ENCODE measurements around the gene AFF1. TPM values are rescaled to one million over a fixed set of nuclear protein-coding genes. Genes with fewer than 3 reads are reported as not detected.

The AFF1 gene
- total and polyA plus RNA-seq, 2 of the 4 experiments (the other 2 are of a cell fraction) = 7.0 to 9.6 TPM

GRCh38 chr4:87185146-87185870, 250.5 kb downstream of the AFF1 start:
- H2BK20ac ChIP-seq (ENCODE audit: low read depth, low read length) = no peak overlapping the region
- no peak overlapping the region for H3K56ac ChIP-seq (ENCODE audit: extremely low read depth, insufficient read depth, low read length)
- no peak overlapping the region for H2BK120ac ChIP-seq (ENCODE audit: low read depth, low read length)
- peak; percentile 38; the same call in 1 of the 2 replicates for TF ChIP-seq CEBPB (IDR thresholded peaks at IDR 0.05; ENCODE audit: low read depth, low read length)
- TF ChIP-seq SMC3 (IDR thresholded peaks at IDR 0.05; ENCODE audit: low read depth, low read length) = no peak
- H3K18ac ChIP-seq (ENCODE audit: low read depth, low read length) = no peak overlapping the region
- H4K5ac ChIP-seq (ENCODE audit: low read depth, low read length) = no peak overlapping the region
- H3K27me3 ChIP-seq (ENCODE audit: control insufficient read depth, insufficient read depth, low read length) = no peaks in the 10 kb centered on the region
- H3K27ac ChIP-seq (ENCODE audit: insufficient read depth, low read length) = no peak overlapping the region
- H2AK9ac ChIP-seq (replicated peaks; ENCODE audit: low read depth, low read length, poor library complexity) = no peak overlapping the region
- H3K4me1 ChIP-seq (ENCODE audit: control insufficient read depth, insufficient read depth, low read length) = peaks cover 3% of the 10 kb centered on the region; the same call in 1 of the 2 replicates
- CTCF ChIA-PET = no interaction called here
- H4K91ac ChIP-seq (ENCODE audit: insufficient read depth, low read depth, low read length) = no peak overlapping the region
- in situ Hi-C loops (cut with MboI; ENCODE audit: low sequenced_read_pairs) = no loop called here
- no peak overlapping the region for H3K23ac ChIP-seq (ENCODE audit: low read depth, low read length)
- 100% methylated on average over 1 of the region's 5 CpGs; no CpG with 5 or more reads in 1 of the 2 experiments for WGBS, 2 experiments (ENCODE audit: extremely low coverage in 2 of 2, insufficient read length in 1 of 2)
- H4K8ac ChIP-seq (ENCODE audit: low read depth in 2 of 2, low read length in 2 of 2) = no peak overlapping the region
- H3K79me1 ChIP-seq (ENCODE audit: low read depth in 1 of 2, low read length in 2 of 2) = peaks cover 0 to 11% of the 10 kb centered on the region in 2 experiments; a peak in 3 of 4 replicates
- intact Hi-C loops (cut with micrococcal nuclease) = no loop called here
- H2AK5ac ChIP-seq (ENCODE audit: low read depth, low read length) = no peak overlapping the region
- no peaks in the 10 kb centered on the region for H4K20me1 ChIP-seq (ENCODE audit: insufficient read depth, low read length)
- dilution Hi-C loops (cut with HindIII; ENCODE audit: low sequenced_read_pairs, unreplicated experiment) = no loop called here
- no peak overlapping the region for H2BK5ac ChIP-seq (ENCODE audit: low read depth, low read length, poor library complexity, severe bottlenecking)
- POLR2A ChIA-PET (ENCODE audit: unreplicated experiment) = no interaction called here
- H3K9me1 ChIP-seq (ENCODE audit: insufficient read depth, low read length) = peaks cover 6% of the 10 kb centered on the region; the same call in 1 of the 2 replicates
- H3K4me2 ChIP-seq (ENCODE audit: low read depth, low read length) = no peak overlapping the region
- DNase-seq (no peak), ATAC-seq (ENCODE audit: low read depth) (no peak)
- no peak overlapping the region for H2AFZ ChIP-seq (replicated peaks; ENCODE audit: low read length, poor library complexity)
- H3K14ac ChIP-seq (replicated peaks; ENCODE audit: low read depth, low read length) = no peak overlapping the region
- no peak overlapping the region for H3K9ac ChIP-seq (ENCODE audit: low read depth, low read length)
- no peak overlapping the region for H3K4ac ChIP-seq (ENCODE audit: low read depth, low read length)
- BruUV-seq (replicated peaks) = no TSS peak
- no peak overlapping the region for H2BK15ac ChIP-seq (ENCODE audit: low read depth, low read length)
- H3K4me3 ChIP-seq (ENCODE audit: insufficient read depth, low read depth, low read length) = no peak overlapping the region
- no peaks in the 10 kb centered on the region for H3K36me3 ChIP-seq (ENCODE audit: control insufficient read depth, insufficient read depth, low read length)
- H3K9me3 ChIP-seq (ENCODE audit: control insufficient read depth, insufficient read depth, low read length) = no peaks in the 10 kb centered on the region; the same call in 1 of the 2 replicates

Data from IMR-90 (cell line).